Rectal smooth muscle tissue (tissue), 1 donor: ENCODE data around the gene SMG6.

ENCODE experiments used
- H3K27ac ChIP-seq: one replicate; pipeline ENCODE4 v1.7.0; 2013; ENCODE audit warnings: low read depth, low read length, inconsistent platforms
- H3K27me3 ChIP-seq: one replicate; pipeline ENCODE4 v1.7.0; 2013; ENCODE audit warnings: low read length; ENCODE audit not compliant: control insufficient read depth, insufficient read depth
- H3K36me3 ChIP-seq: one replicate; pipeline ENCODE4 v1.7.0; 2013; ENCODE audit warnings: low read length; ENCODE audit not compliant: control insufficient read depth, insufficient read depth
- H3K4me1 ChIP-seq: one replicate; pipeline ENCODE4 v1.7.0; 2013; ENCODE audit warnings: low read length; ENCODE audit not compliant: control insufficient read depth, insufficient read depth
- H3K4me3 ChIP-seq: one replicate; pipeline ENCODE4 v1.7.0; 2013; ENCODE audit warnings: low read length
- H3K9ac ChIP-seq: one replicate; pipeline ENCODE4 v1.7.0; 2013; ENCODE audit warnings: low read length

The SMG6 gene

GRCh38 chr17:2012499-2012898 is 291.1 kb downstream of the SMG6 start:
- Histone ChIP-seq H3K27me3 (no peaks in the 10 kb centered on the region), H3K4me1 (peaks cover 2% of the 10 kb centered on the region), H3K36me3 (no peaks in the 10 kb centered on the region), H3K27ac (no peak overlapping the region), H3K4me3 (no peak overlapping the region), H3K9ac (no peak overlapping the region)

- no peak overlapping the region for H3K4me3 ChIP-seq
- H3K27me3 ChIP-seq: no peaks in the 10 kb centered on the region
- H3K27ac ChIP-seq: no peak overlapping the region
- H3K9ac ChIP-seq: no peak overlapping the region
- peaks cover 2% of the 10 kb centered on the region for H3K4me1 ChIP-seq
- no peaks in the 10 kb centered on the region for H3K36me3 ChIP-seq
Measured at GRCh38 chr17:2011411-2012371, 291.9 kb downstream of the SMG6 start.
